ENCODE results near the gene FHAD1. TPM values are rescaled to one million over a fixed set of nuclear protein-coding genes. Genes with fewer than 3 reads are reported as not detected.
"Not testable (repeated sequence)": the region's sequence is repeated elsewhere in the genome, so short reads cannot be mapped to it uniquely, and the experiment has no call there.

The FHAD1 gene
- total RNA-seq, 1 donor from 2014 or later = not detected

- peak; percentile 80 for DNase-seq (ENCODE audit: low read depth)
- TF ChIP-seq CTCF (IDR thresholded peaks at IDR 0.05; ENCODE audit: insufficient read depth, low read length, severe bottlenecking) = no peak
- peaks cover 16% of the 10 kb centered on the region for H3K36me3 ChIP-seq (ENCODE audit: control insufficient read depth, insufficient read depth, low read length)
These were observed 182.7 kb downstream of the FHAD1 start for GRCh38 chr1:15429701-15430149.

GRCh38 chr1:15430787-15431570, 184.0 kb downstream of the FHAD1 start:
- DNase-seq (ENCODE audit: low read depth) = peak; percentile 29
- peak; percentile 96 for TF ChIP-seq CTCF (IDR thresholded peaks at IDR 0.05; ENCODE audit: insufficient read depth, low read length, severe bottlenecking)
- Histone ChIP-seq H3K36me3 (ENCODE audit: control insufficient read depth, insufficient read depth, low read length) (peaks cover 14% of the 10 kb centered on the region), H3K27me3 (ENCODE audit: control insufficient read depth, insufficient read depth, low read length) (no peaks in the 10 kb centered on the region), H3K4me3 (ENCODE audit: low read depth, low read length) (no peak overlapping the region)
- peak; percentile 58 for FAIRE-seq

More at GRCh38 chr1:15429701-15430149, 182.7 kb downstream of the FHAD1 start:
- H3K27me3 ChIP-seq (ENCODE audit: control insufficient read depth, insufficient read depth, low read length) = no peaks in the 10 kb centered on the region
- no peak for FAIRE-seq
- H3K4me3 ChIP-seq (ENCODE audit: low read depth, low read length) = no peak overlapping the region

GRCh38 chr1:15431571-15431948, 184.5 kb downstream of the FHAD1 start:
- peaks cover 11% of the 10 kb centered on the region for H3K36me3 ChIP-seq (ENCODE audit: control insufficient read depth, insufficient read depth, low read length)
- TF ChIP-seq CTCF (IDR thresholded peaks at IDR 0.05; ENCODE audit: insufficient read depth, low read length, severe bottlenecking) = no peak
- H3K4me3 ChIP-seq (ENCODE audit: low read depth, low read length) = no peak overlapping the region
- FAIRE-seq (no peak), DNase-seq (ENCODE audit: low read depth) (no peak)
- no peaks in the 10 kb centered on the region for H3K27me3 ChIP-seq (ENCODE audit: control insufficient read depth, insufficient read depth, low read length)

- TF ChIP-seq CTCF (IDR thresholded peaks at IDR 0.05; ENCODE audit: insufficient read depth, low read length, severe bottlenecking) = no peak
- Histone ChIP-seq H3K27me3 (ENCODE audit: control insufficient read depth, insufficient read depth, low read length) (no peaks in the 10 kb centered on the region), H3K4me3 (ENCODE audit: low read depth, low read length) (no peak overlapping the region), H3K36me3 (ENCODE audit: control insufficient read depth, insufficient read depth, low read length) (peaks cover 7% of the 10 kb centered on the region)
- DNase-seq (ENCODE audit: low read depth) (no peak), FAIRE-seq (no peak)
These were observed 185.3 kb downstream of the FHAD1 start for GRCh38 chr1:15432324-15432723.

- no peak overlapping the region for H3K4me3 ChIP-seq (ENCODE audit: low read depth, low read length)
- peaks cover 5% of the 10 kb centered on the region for H3K36me3 ChIP-seq (ENCODE audit: control insufficient read depth, insufficient read depth, low read length)
- no peak for DNase-seq (ENCODE audit: low read depth)
- H3K27me3 ChIP-seq (ENCODE audit: control insufficient read depth, insufficient read depth, low read length) = no peaks in the 10 kb centered on the region
- FAIRE-seq = no peak
- TF ChIP-seq CTCF (IDR thresholded peaks at IDR 0.05; ENCODE audit: insufficient read depth, low read length, severe bottlenecking) = no peak
These were observed 186.4 kb downstream of the FHAD1 start for GRCh38 chr1:15433471-15433870.

GRCh38 chr1:15434739-15435138, 187.7 kb downstream of the FHAD1 start:
- not testable (repeated sequence) for H3K27me3 ChIP-seq (ENCODE audit: control insufficient read depth, insufficient read depth, low read length); FAIRE-seq; H3K4me3 ChIP-seq (ENCODE audit: low read depth, low read length); H3K36me3 ChIP-seq (ENCODE audit: control insufficient read depth, insufficient read depth, low read length)
- peak; percentile 45 for DNase-seq (ENCODE audit: low read depth)

Data from bronchial epithelial cell (primary cell).